ENCODE measurements around the gene ITGA4. TPM values are rescaled to one million over a fixed set of nuclear protein-coding genes. Genes with fewer than 3 reads are reported as not detected.

Gene ITGA4
- total RNA-seq, 2 donors from 2014 or later, result 63.3 to 196 TPM

Other genes starting within 250 kb of the ITGA4 start
- not detected for gene CERKL, start 199.7 kb downstream of the ITGA4 start, total RNA-seq
- gene NEUROD1, start 223.1 kb downstream of the ITGA4 start, total RNA-seq, result not detected

Data from activated T-helper 17 cell treated with anti-CD3 and anti-CD28 coated beads, Interleukin-2, amount 50 U/mL, for 72 hours (primary cell).